Measurements from ENCODE around the gene ACTG2.

The ACTG2 gene

GRCh38 chr2:73914667-73915066, 21.9 kb downstream of the ACTG2 start:
- DNase-seq (ENCODE audit: low read depth), result no peak

GRCh38 chr2:73915437-73915993, 22.7 kb downstream of the ACTG2 start:
- DNase-seq (ENCODE audit: low read depth), result no peak

- DNase-seq (ENCODE audit: low read depth), result no peak
These were observed 23.9 kb downstream of the ACTG2 start for GRCh38 chr2:73916666-73917065.

GRCh38 chr2:73917296-73917695, 24.5 kb downstream of the ACTG2 start:
- no peak for DNase-seq (ENCODE audit: low read depth)

GRCh38 chr2:73917696-73918207, 24.9 kb downstream of the ACTG2 start:
- DNase-seq (ENCODE audit: low read depth), result no peak

- no peak for DNase-seq (ENCODE audit: low read depth)
These were observed 26.0 kb downstream of the ACTG2 start for GRCh38 chr2:73918856-73919255.

GRCh38 chr2:73919596-73920228, 26.9 kb downstream of the ACTG2 start:
- no peak for DNase-seq (ENCODE audit: low read depth)

GRCh38 chr2:73920577-73921545, 28.1 kb downstream of the ACTG2 start:
- DNase-seq (ENCODE audit: low read depth), result no peak

GRCh38 chr2:73921581-73921980, 28.8 kb downstream of the ACTG2 start:
- no peak for DNase-seq (ENCODE audit: low read depth)

- DNase-seq (ENCODE audit: low read depth), result no peak
These were observed 29.9 kb downstream of the ACTG2 start for GRCh38 chr2:73922681-73923080.

- DNase-seq (ENCODE audit: low read depth), result no peak
These were observed 32.4 kb downstream of the ACTG2 start for GRCh38 chr2:73925033-73925704.

GRCh38 chr2:73925853-73926492, 33.2 kb downstream of the ACTG2 start:
- no peak for DNase-seq (ENCODE audit: low read depth)

GRCh38 chr2:73926493-73927327, 33.9 kb downstream of the ACTG2 start, which contains the start of gene DGUOK:
TSS of gene DGUOK (plus strand) at chr2:73926880. CDS start at chr2:73926911, 31 bp downstream.
- DNase-seq (ENCODE audit: low read depth), result peak; percentile 98

- DNase-seq (ENCODE audit: low read depth), result no peak
These were observed 34.5 kb downstream of the ACTG2 start for GRCh38 chr2:73927344-73927743.

- no peak for DNase-seq (ENCODE audit: low read depth)
These were observed 36.1 kb downstream of the ACTG2 start for GRCh38 chr2:73928963-73929347.

GRCh38 chr2:73930386-73930785, 37.6 kb downstream of the ACTG2 start:
- DNase-seq (ENCODE audit: low read depth), result no peak

GRCh38 chr2:73931531-73932500, 39.0 kb downstream of the ACTG2 start:
- no peak for DNase-seq (ENCODE audit: low read depth)

GRCh38 chr2:73933194-73933593, 40.4 kb downstream of the ACTG2 start:
- DNase-seq (ENCODE audit: low read depth), result no peak

GRCh38 chr2:73935641-73936040, 42.8 kb downstream of the ACTG2 start:
- DNase-seq (ENCODE audit: low read depth), result no peak
